LHCN-M2 (cell line): ENCODE measurements around the gene HOXB3. TPM values are rescaled to one million over a fixed set of nuclear protein-coding genes. Genes with fewer than 3 reads are reported as not detected.
"Not testable (repeated sequence)": the region's sequence is repeated elsewhere in the genome, so short reads cannot be mapped to it uniquely, and the experiment has no call there.

Experiments
- DNase-seq: peaks from one replicate; pipeline ENCODE4 v3.0.0-alpha.2; 2012; ENCODE audit warnings: low read depth
- total RNA-seq: library from RNA; depleted of rRNA; stranded (reverse); fragments of >200 nt; gene quantifications from 2 replicates; pipeline ENCODE4 v1.2.3, GENCODE V29; 2014

The HOXB3 gene
- total RNA-seq, 1 experiment from 2014 or later: 9.0 TPM

- no peak for DNase-seq
Observed at GRCh38 chr17:48528936-48529682, 60.9 kb downstream of the HOXB3 start.

GRCh38 chr17:48528153-48528935, 61.7 kb downstream of the HOXB3 start:
- no peak for DNase-seq

- no peak for DNase-seq
Observed at GRCh38 chr17:48527547-48527932, 62.5 kb downstream of the HOXB3 start.

GRCh38 chr17:48526608-48527546, 63.2 kb downstream of the HOXB3 start:
- no peak for DNase-seq

GRCh38 chr17:48523010-48523409, 67.0 kb downstream of the HOXB3 start:
- no peak for DNase-seq

GRCh38 chr17:48522031-48522653, 67.9 kb downstream of the HOXB3 start:
- no peak for DNase-seq

- no peak for DNase-seq
Observed at GRCh38 chr17:48520631-48521079, 69.4 kb downstream of the HOXB3 start.

GRCh38 chr17:48519427-48519826, 70.6 kb downstream of the HOXB3 start:
- DNase-seq: no peak

GRCh38 chr17:48517478-48517877, 72.6 kb downstream of the HOXB3 start:
- DNase-seq: no peak

- DNase-seq: no peak
Observed at GRCh38 chr17:48515925-48516900, 73.8 kb downstream of the HOXB3 start.

- DNase-seq: no peak
Observed at GRCh38 chr17:48514477-48514876, 75.6 kb downstream of the HOXB3 start.

GRCh38 chr17:48513666-48514455, 76.2 kb downstream of the HOXB3 start:
- DNase-seq: no peak

GRCh38 chr17:48513097-48513496, 76.9 kb downstream of the HOXB3 start:
- DNase-seq: no peak

- DNase-seq: peak; percentile 81
Observed at GRCh38 chr17:48510761-48511604, 79.1 kb downstream of the HOXB3 start.

GRCh38 chr17:48510381-48510760, 79.7 kb downstream of the HOXB3 start:
- DNase-seq: no peak

GRCh38 chr17:48509708-48510107, 80.3 kb downstream of the HOXB3 start:
- not testable (repeated sequence) for DNase-seq

- DNase-seq: peak; percentile 46
Observed at GRCh38 chr17:48506246-48506645, 83.8 kb downstream of the HOXB3 start.

GRCh38 chr17:48505788-48506187, 84.3 kb downstream of the HOXB3 start:
- DNase-seq: peak; percentile 93
